Measurements from ENCODE around the gene AK3. TPM values are rescaled to one million over a fixed set of nuclear protein-coding genes. Genes with fewer than 3 reads are reported as not detected.

AK3 gene
- 33.4 and 35.3 TPM in 2 replicates for total RNA-seq

GRCh38 chr9:4740638-4741364 is at the start of gene AK3:
Gene AK3 (minus strand): TSS chr9:4741202. CDS start chr9:4741087, 115 bp downstream.

GRCh38 chr9:4679268-4680172 is 61.5 kb downstream of the AK3 start, which contains the start of gene CDC37L1:
Gene CDC37L1 (plus strand): TSS chr9:4679569. CDS start chr9:4679768, 199 bp downstream.

GRCh38 chr9:4666042-4666699 is 74.8 kb downstream of the AK3 start, which contains the start of gene SPATA6L:
Gene SPATA6L (minus strand): TSS chr9:4666480. CDS start chr9:4666250, 230 bp downstream.

GRCh38 chr9:4662108-4662988 is 78.7 kb downstream of the AK3 start, which contains the start of gene PLPP6:
Gene PLPP6 (plus strand): TSS chr9:4662294. CDS start chr9:4662376, 82 bp downstream.

Other genes starting within 250 kb of the AK3 start
- gene PLPP6, start 78.9 kb downstream of the AK3 start, total RNA-seq = 7.2 and 9.2 TPM in 2 replicates
- gene SPATA6L, start 74.7 kb downstream of the AK3 start, total RNA-seq = 0.80 and 0.94 TPM in 2 replicates
- gene CDC37L1, start 61.6 kb downstream of the AK3 start, total RNA-seq = 4.4 and 6.0 TPM in 2 replicates
- 13.9 and 17.4 TPM in 2 replicates for gene RCL1, start 51.7 kb upstream of the AK3 start, total RNA-seq
- gene JAK2, start 244.1 kb upstream of the AK3 start, total RNA-seq = 6.0 and 6.5 TPM in 2 replicates

Data from mammary microvascular endothelial cell (primary cell).